Brain microvascular endothelial cell (primary cell): ENCODE results near the gene ALAS2.
A peak's percentile ranks its signal among the peaks of the same experiment; 100 is the strongest.

Experiments
- DNase-seq: peaks from one replicate; pipeline ENCODE4 v3.0.0-alpha.2; 2020
- H3K27ac ChIP-seq: fragments of 250-450 bp; sonication (Bioruptor Pico); 2 replicates; pipeline ENCODE4 v1.5.1; 2020; ENCODE audit warnings: mild to moderate bottlenecking, moderate library complexity
- H3K27me3 ChIP-seq: fragments of 250-450 bp; sonication (Bioruptor Pico); replicated peaks from 2 replicates; pipeline ENCODE4 v1.5.1; 2020; ENCODE audit warnings: mild to moderate bottlenecking
- H3K36me3 ChIP-seq: fragments of 250-450 bp; sonication (Bioruptor Pico); replicated peaks from 2 replicates; pipeline ENCODE4 v1.5.1; 2020; ENCODE audit warnings: mild to moderate bottlenecking
- H3K4me3 ChIP-seq: 2 replicates; pipeline ENCODE4 v1.5.1; 2011; ENCODE audit warnings: low read depth, mild to moderate bottlenecking, control low read depth, low read length, moderate library complexity
- CTCF ChIP-seq: IDR thresholded peaks from 2 replicates; pipeline ENCODE4 v1.5.1; 2011; ENCODE audit warnings: low read depth, mild to moderate bottlenecking, moderate library complexity, low read length, control low read depth, inconsistent platforms; ENCODE audit errors: missing control alignments
- in situ Hi-C: cut with HindIII; loops from 2 replicates; pipeline ENCODE4 v1.10.0; 2017; ENCODE audit warnings: low sequenced_read_pairs, low pct_ligation_motif_present

Gene ALAS2

GRCh38 chrX:54999717-55000598, 30.8 kb downstream of the ALAS2 start, which contains the start of gene APEX2:
TSS of gene APEX2 (plus strand) at chrX:55000363. CDS start at chrX:55000423, 60 bp downstream.
- TF ChIP-seq CTCF: no peak
- Histone ChIP-seq H3K4me3 (peak within 1 kb of the TSS; percentile 65), H3K36me3 (no peaks in the 10 kb centered on the region), H3K27ac (peak within 1 kb of the TSS; percentile 93), H3K27me3 (no peaks in the 10 kb centered on the region)
- in situ Hi-C loops: no loop called here
- peak; percentile 82 for DNase-seq

GRCh38 chrX:54995621-54996020, 35.2 kb downstream of the ALAS2 start:
- Histone ChIP-seq H3K27me3 (no peaks in the 10 kb centered on the region), H3K4me3 (no peak overlapping the region), H3K27ac (no peak overlapping the region), H3K36me3 (no peaks in the 10 kb centered on the region)
- TF ChIP-seq CTCF: no peak
- in situ Hi-C loops: no loop called here
- DNase-seq: no peak

GRCh38 chrX:54994668-54995351, 36.0 kb downstream of the ALAS2 start:
- Histone ChIP-seq H3K27me3 (no peaks in the 10 kb centered on the region), H3K36me3 (no peaks in the 10 kb centered on the region), H3K4me3 (no peak overlapping the region), H3K27ac (no peak overlapping the region)
- DNase-seq: no peak
- in situ Hi-C loops: no loop called here
- no peak for TF ChIP-seq CTCF

GRCh38 chrX:54994099-54994498, 36.7 kb downstream of the ALAS2 start, which contains the start of gene PFKFB1:
TSS of gene PFKFB1 (minus strand) at chrX:54994188. CDS start at chrX:54994007, 181 bp downstream.
- H3K27me3 ChIP-seq: no peaks in the 10 kb centered on the region
- DNase-seq: no peak
- H3K27ac ChIP-seq: no peak within 1 kb of the TSS
- in situ Hi-C loops: no loop called here
- H3K4me3 ChIP-seq: no peak within 1 kb of the TSS
- no peaks in the 10 kb centered on the region for H3K36me3 ChIP-seq
- TF ChIP-seq CTCF: no peak

GRCh38 chrX:54992911-54993622, 37.7 kb downstream of the ALAS2 start:
- no peak for TF ChIP-seq CTCF
- in situ Hi-C loops: no loop called here
- Histone ChIP-seq H3K27ac (no peak overlapping the region), H3K27me3 (no peaks in the 10 kb centered on the region), H3K36me3 (no peaks in the 10 kb centered on the region), H3K4me3 (no peak overlapping the region)
- DNase-seq: no peak
